HEK293 (cell line): Measurements from ENCODE around the gene SATL1.

ENCODE experiments used
- CTCF ChIA-PET: fragments of 350-600 bp; formaldehyde crosslinking; extraction: SDS; loops from one replicate; lab custom pipeline; 2021; ENCODE audit warnings: antibody characterized with exemption; lab: Yijun Ruan, JAX
- POLR2A ChIA-PET: fragments of 300-600 bp; formaldehyde crosslinking; extraction: SDS; loops from one replicate; lab custom pipeline; 2020; ENCODE audit warnings: antibody characterized with exemption, inconsistent platforms; lab: Yijun Ruan, JAX
- H3K27ac ChIP-seq: fragments of 200-500 bp; sonication (Bioruptor generic); 2 replicates; pipeline ENCODE4 v1.5.1; 2014; ENCODE audit warnings: low read depth, low read length, control low read depth, inconsistent platforms; ENCODE audit errors: extremely low read depth
- H3K36me3 ChIP-seq, 2 experiments: fragments of 200-500 bp in 1 of 2; sonication (Bioruptor generic) in 1 of 2; 1 replicate in 1 of 2; 2 replicates in 1 of 2; pipeline ENCODE4 v1.5.1; 2014 to 2017; ENCODE audit warnings: inconsistent platforms in 2 of 2, low read length in 2 of 2; ENCODE audit not compliant: control insufficient read depth in 2 of 2, insufficient read depth in 1 of 2
- H3K4me1 ChIP-seq: fragments of 200-500 bp; sonication (Bioruptor generic); 2 replicates; pipeline ENCODE4 v1.5.1; 2014; ENCODE audit warnings: mild to moderate bottlenecking, low read length, inconsistent platforms; ENCODE audit not compliant: control insufficient read depth, insufficient read depth
- H3K4me3 ChIP-seq: 2 replicates; pipeline ENCODE4 v1.5.1; 2011; ENCODE audit warnings: low read depth, mild to moderate bottlenecking, control low read depth, low read length, moderate library complexity
- H3K9me3 ChIP-seq: fragments of 200-500 bp; sonication (Bioruptor generic); 2 replicates; pipeline ENCODE4 v1.5.1; 2014; ENCODE audit warnings: low read depth, low read length, inconsistent platforms; ENCODE audit not compliant: control insufficient read depth, insufficient read depth
- SCRT1 ChIP-seq: fragments of 450-650 bp; formaldehyde crosslinking; IDR thresholded peaks from 2 replicates; pipeline ENCODE4 v1.5.1; 2016; ENCODE audit warnings: missing biosample characterization, missing genetic modification characterization, borderline replicate concordance
- ZNF19 ChIP-seq: fragments of 450-650 bp; formaldehyde crosslinking; IDR thresholded peaks from 2 replicates; pipeline ENCODE4; 2016; ENCODE audit warnings: missing biosample characterization, missing genetic modification characterization, low read depth
- ZNF239 ChIP-seq: fragments of 450-650 bp; formaldehyde crosslinking; IDR thresholded peaks from 2 replicates; pipeline ENCODE4 v1.5.1; 2016; ENCODE audit warnings: missing biosample characterization, missing genetic modification characterization

SATL1 gene

DNA sequence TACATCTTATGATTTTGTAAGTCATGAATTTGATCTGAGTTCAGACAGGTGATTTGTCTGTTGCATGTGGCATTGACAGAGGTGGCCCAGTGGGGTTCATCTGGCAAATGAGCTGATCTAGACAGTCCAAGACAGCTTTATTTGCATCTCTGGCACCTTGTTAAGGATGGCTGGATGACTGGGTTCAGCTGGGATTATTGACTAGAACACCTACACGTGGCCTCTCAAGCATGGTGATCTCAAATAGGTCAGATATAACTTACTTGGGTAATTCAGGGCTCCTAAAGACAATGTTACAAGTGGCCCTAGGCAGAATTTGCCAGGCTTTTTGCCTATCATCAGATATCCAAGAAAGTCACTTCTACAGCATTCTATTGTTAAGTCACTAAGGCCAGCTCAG lies 192.0 kb downstream of the SATL1 start:
- Histone ChIP-seq H3K4me1 (no peaks in the 10 kb centered on the region), H3K9me3 (no peaks in the 10 kb centered on the region), H3K4me3 (no peak overlapping the region), H3K27ac (no peak overlapping the region), H3K36me3 (no peaks in the 10 kb centered on the region; a peak in 1 of 3 replicates)
- POLR2A ChIA-PET, result no interaction called here
- CTCF ChIA-PET, result interaction anchor here (0.6 kb wide), 1 partner anchor 12 kb away, joined by 8 read pairs; no protein-coding TSS in a partner anchor
- TF ChIP-seq ZNF19 (tag by site-specific recombination) (no peak), ZNF239 (tag by site-specific recombination) (no peak), SCRT1 (tag by site-specific recombination) (0 out of 2 replicates have a peak, but pooled peaks have one; percentile 20)
